Endothelial cell (in vitro differentiated cells): ENCODE data around the gene TBC1D22B. TPM values are rescaled to one million over a fixed set of nuclear protein-coding genes. Genes with fewer than 3 reads are reported as not detected.
A peak's percentile ranks its signal among the peaks of the same experiment; 100 is the strongest.

Source experiments
- DNase-seq: peaks from one replicate; pipeline ENCODE4 v3.0.0; 2021; ENCODE audit warnings: low spot score
- H3K27ac Mint-ChIP-seq: one replicate; pipeline ENCODE4 v1.8.0; 2021; ENCODE audit warnings: mixed read lengths, inconsistent platforms; ENCODE audit not compliant: unreplicated experiment
- H3K27me3 Mint-ChIP-seq: one replicate; pipeline ENCODE4 v1.8.0; 2021; ENCODE audit warnings: mild to moderate bottlenecking, moderate library complexity, mixed read lengths, inconsistent platforms; ENCODE audit not compliant: unreplicated experiment
- H3K36me3 Mint-ChIP-seq: one replicate; pipeline ENCODE4 v1.8.0; 2021; ENCODE audit warnings: mild to moderate bottlenecking, low read depth, mixed read lengths, inconsistent platforms; ENCODE audit not compliant: unreplicated experiment
- H3K4me1 Mint-ChIP-seq: one replicate; pipeline ENCODE4 v1.8.0; 2021; ENCODE audit warnings: mild to moderate bottlenecking, mixed read lengths, inconsistent platforms; ENCODE audit not compliant: unreplicated experiment
- H3K4me3 Mint-ChIP-seq: one replicate; pipeline ENCODE4 v1.8.0; 2021; ENCODE audit warnings: mild to moderate bottlenecking, mixed read lengths, inconsistent platforms; ENCODE audit not compliant: unreplicated experiment
- H3K9me3 Mint-ChIP-seq: one replicate; pipeline ENCODE4 v1.8.0; 2021; ENCODE audit warnings: mixed read lengths, inconsistent platforms; ENCODE audit not compliant: unreplicated experiment
- CTCF ChIP-seq: fragments of 200-600 bp; sonication (generic); IDR thresholded peaks from one replicate; pipeline ENCODE4 v1.5.0; 2021; ENCODE audit warnings: antibody characterized with exemption; ENCODE audit not compliant: unreplicated experiment
- total RNA-seq: library from RNA; stranded (reverse); fragmentation: NEBNext Ultra II Directional; extraction: Animal tissue kit (Norgen Biotek cat#: 25700); gene quantifications from one replicate; pipeline ENCODE4 v1.2.1, GENCODE V29; 2021; ENCODE audit not compliant: unreplicated experiment

TBC1D22B gene
- total RNA-seq, 1 donor from 2014 or later, result 11.8 TPM

- Mint-ChIP-seq H3K27ac (peak overlapping the region; percentile 1), H3K4me3 (peak overlapping the region; percentile 97), H3K36me3 (peaks cover 4% of the 10 kb centered on the region), H3K4me1 (peaks cover 30% of the 10 kb centered on the region), H3K9me3 (no peaks in the 10 kb centered on the region), H3K27me3 (peaks cover 3% of the 10 kb centered on the region)
- DNase-seq, result peak; percentile 33
- no peak for TF ChIP-seq CTCF
Measured at GRCh38 chr6:37354526-37355384, 97.2 kb downstream of the TBC1D22B start.

- Mint-ChIP-seq H3K27ac (no peak overlapping the region), H3K36me3 (peaks cover 4% of the 10 kb centered on the region)
Measured at GRCh38 chr6:37357288-37357687, 99.7 kb downstream of the TBC1D22B start.

GRCh38 chr6:37357860-37358259, 100.3 kb downstream of the TBC1D22B start:
- H3K36me3 Mint-ChIP-seq, result peaks cover 4% of the 10 kb centered on the region
- H3K4me1 Mint-ChIP-seq, result peaks cover 30% of the 10 kb centered on the region
- no peak overlapping the region for H3K27ac Mint-ChIP-seq
- DNase-seq, result no peak
- H3K4me3 Mint-ChIP-seq, result no peak overlapping the region
- TF ChIP-seq CTCF, result no peak
- H3K9me3 Mint-ChIP-seq, result no peaks in the 10 kb centered on the region
- peaks cover 3% of the 10 kb centered on the region for H3K27me3 Mint-ChIP-seq

More at GRCh38 chr6:37357288-37357687, 99.7 kb downstream of the TBC1D22B start:
- Mint-ChIP-seq H3K4me3 (no peak overlapping the region), H3K9me3 (no peaks in the 10 kb centered on the region), H3K27me3 (peaks cover 3% of the 10 kb centered on the region), H3K4me1 (peaks cover 30% of the 10 kb centered on the region)
- no peak for DNase-seq
- TF ChIP-seq CTCF, result no peak

GRCh38 chr6:37359039-37359438, 101.5 kb downstream of the TBC1D22B start:
- H3K36me3 Mint-ChIP-seq, result no peaks in the 10 kb centered on the region
- TF ChIP-seq CTCF, result no peak
- peaks cover 25% of the 10 kb centered on the region for H3K4me1 Mint-ChIP-seq
- DNase-seq, result no peak
- no peak overlapping the region for H3K27ac Mint-ChIP-seq
- H3K4me3 Mint-ChIP-seq, result no peak overlapping the region
- no peaks in the 10 kb centered on the region for H3K9me3 Mint-ChIP-seq
- peaks cover 3% of the 10 kb centered on the region for H3K27me3 Mint-ChIP-seq
